SU-DHL-6 (cell line): Measurements from ENCODE around the gene H19.

ENCODE experiments used
- H2AFZ ChIP-seq: fragments of 200-600 bp; sonication (generic); 2 replicates; pipeline ENCODE4 v1.6.1; 2014; ENCODE audit warnings: low read depth, mild to moderate bottlenecking, moderate library complexity, mixed read lengths, antibody characterized with exemption, low read length; ENCODE audit not compliant: severe bottlenecking
- H3F3A ChIP-seq: fragments of 200-600 bp; shearing (Covaris generic); 2 replicates; pipeline ENCODE4 v1.6.0; 2016; ENCODE audit warnings: antibody characterized with exemption, mild to moderate bottlenecking; ENCODE audit not compliant: insufficient read depth
- H3K27ac ChIP-seq: fragments of 200-600 bp; sonication (generic); 2 replicates; pipeline ENCODE4 v1.5.1; 2016; ENCODE audit warnings: low read depth, mild to moderate bottlenecking, low read length, moderate library complexity, mixed read lengths
- H3K27me3 ChIP-seq: fragments of 200-600 bp; sonication (generic), shearing (Covaris generic); 2 replicates; pipeline ENCODE4 v1.6.0; 2014; ENCODE audit warnings: mild to moderate bottlenecking, low read length
- H3K36me3 ChIP-seq: fragments of 200-600 bp; sonication (generic); 2 replicates; pipeline ENCODE4 v1.6.1; 2014; ENCODE audit warnings: mild to moderate bottlenecking, low read length, mixed read lengths
- H3K4me2 ChIP-seq: fragments of 300-600, 200-600 bp; shearing (Covaris generic), sonication (generic); 2 replicates; pipeline ENCODE4 v1.6.0; 2014; ENCODE audit warnings: low read length, low read depth, mild to moderate bottlenecking; ENCODE audit not compliant: poor library complexity, severe bottlenecking
- H3K4me3 ChIP-seq: fragments of 200-600 bp; sonication (generic); 2 replicates; pipeline ENCODE4 v1.5.1; 2014; ENCODE audit warnings: antibody characterized with exemption, low read length, mild to moderate bottlenecking, mixed read lengths; ENCODE audit not compliant: insufficient read depth, poor library complexity, severe bottlenecking
- H3K79me2 ChIP-seq: fragments of 200-600 bp; sonication (generic); 2 replicates; pipeline ENCODE4 v1.6.1; 2014; ENCODE audit warnings: mild to moderate bottlenecking, low read length, moderate library complexity; ENCODE audit not compliant: insufficient read depth
- H3K9ac ChIP-seq: fragments of 200-600 bp; sonication (generic); 2 replicates; pipeline ENCODE4 v1.7.0; 2014; ENCODE audit warnings: mild to moderate bottlenecking, low read length
- H3K9me2 ChIP-seq: fragments of 200-600 bp; sonication (generic); replicated peaks from 2 replicates; pipeline ENCODE4 v1.6.1; 2014; ENCODE audit warnings: low read length; ENCODE audit not compliant: insufficient read depth
- H3K9me3 ChIP-seq: fragments of 200-600 bp; sonication (generic); 2 replicates; pipeline ENCODE4 v1.6.1; 2014; ENCODE audit warnings: low read length, mixed read lengths; ENCODE audit not compliant: insufficient read depth
- H4K20me1 ChIP-seq: fragments of 200-600 bp; sonication (generic); 2 replicates; pipeline ENCODE4 v1.6.1; 2014; ENCODE audit warnings: low read depth, mild to moderate bottlenecking, antibody characterized with exemption, low read length, moderate library complexity, mixed read lengths
- EZH2phosphoT487 ChIP-seq: fragments of 200-600 bp; sonication (generic), shearing (Covaris generic); conservative IDR thresholded peaks from 2 replicates; pipeline ENCODE4 v1.6.1; 2018; ENCODE audit warnings: mild to moderate bottlenecking, antibody characterized with exemption, low read length, moderate library complexity, mixed read lengths
- TF ChIP-seq, protein P1 (sequence below): fragments of 200-600 bp; sonication (generic); IDR thresholded peaks from one replicate; pipeline ENCODE4 v1.5.1; 2017; ENCODE audit warnings: antibody characterized with exemption, mild to moderate bottlenecking, low read length, moderate library complexity; ENCODE audit not compliant: insufficient read depth, poor library complexity, severe bottlenecking

H19 gene

DNA sequence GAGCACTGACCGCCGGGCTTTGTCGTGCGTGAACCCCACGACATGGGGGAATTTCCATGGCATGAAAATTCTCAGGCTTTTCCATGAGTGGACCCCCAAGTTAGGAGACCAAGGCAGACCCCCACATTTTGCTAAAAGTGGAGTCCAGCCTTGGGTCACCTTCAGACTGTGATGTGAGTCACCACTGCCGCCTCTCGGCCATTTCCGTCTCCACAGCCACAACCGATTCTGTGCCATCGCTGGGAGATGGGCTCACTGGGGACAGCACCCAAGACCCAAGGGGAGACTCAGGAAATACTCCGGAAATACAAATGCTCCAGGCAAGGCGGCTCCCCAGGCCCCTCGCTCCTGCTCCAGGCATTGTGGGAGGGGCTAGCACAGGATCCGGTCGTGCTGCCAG is 1.2 kb upstream of the H19 start:
- H3K4me2 ChIP-seq: no peak overlapping the region
- no peaks in the 10 kb centered on the region for H3K9me2 ChIP-seq
- no peaks in the 10 kb centered on the region for H3K27me3 ChIP-seq
- H4K20me1 ChIP-seq: no peaks in the 10 kb centered on the region
- no peak overlapping the region for H3K27ac ChIP-seq
- TF ChIP-seq, protein P1, sequence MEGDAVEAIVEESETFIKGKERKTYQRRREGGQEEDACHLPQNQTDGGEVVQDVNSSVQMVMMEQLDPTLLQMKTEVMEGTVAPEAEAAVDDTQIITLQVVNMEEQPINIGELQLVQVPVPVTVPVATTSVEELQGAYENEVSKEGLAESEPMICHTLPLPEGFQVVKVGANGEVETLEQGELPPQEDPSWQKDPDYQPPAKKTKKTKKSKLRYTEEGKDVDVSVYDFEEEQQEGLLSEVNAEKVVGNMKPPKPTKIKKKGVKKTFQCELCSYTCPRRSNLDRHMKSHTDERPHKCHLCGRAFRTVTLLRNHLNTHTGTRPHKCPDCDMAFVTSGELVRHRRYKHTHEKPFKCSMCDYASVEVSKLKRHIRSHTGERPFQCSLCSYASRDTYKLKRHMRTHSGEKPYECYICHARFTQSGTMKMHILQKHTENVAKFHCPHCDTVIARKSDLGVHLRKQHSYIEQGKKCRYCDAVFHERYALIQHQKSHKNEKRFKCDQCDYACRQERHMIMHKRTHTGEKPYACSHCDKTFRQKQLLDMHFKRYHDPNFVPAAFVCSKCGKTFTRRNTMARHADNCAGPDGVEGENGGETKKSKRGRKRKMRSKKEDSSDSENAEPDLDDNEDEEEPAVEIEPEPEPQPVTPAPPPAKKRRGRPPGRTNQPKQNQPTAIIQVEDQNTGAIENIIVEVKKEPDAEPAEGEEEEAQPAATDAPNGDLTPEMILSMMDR: no peak
- no peak for TF ChIP-seq EZH2phosphoT487
- H3K9me3 ChIP-seq: no peaks in the 10 kb centered on the region
- H3K4me3 ChIP-seq: no peak overlapping the region
- no peak overlapping the region for H2AFZ ChIP-seq
- H3F3A ChIP-seq: no peaks in the 10 kb centered on the region
- H3K9ac ChIP-seq: no peak overlapping the region
- no peaks in the 10 kb centered on the region for H3K79me2 ChIP-seq
- H3K36me3 ChIP-seq: no peaks in the 10 kb centered on the region

DNA sequence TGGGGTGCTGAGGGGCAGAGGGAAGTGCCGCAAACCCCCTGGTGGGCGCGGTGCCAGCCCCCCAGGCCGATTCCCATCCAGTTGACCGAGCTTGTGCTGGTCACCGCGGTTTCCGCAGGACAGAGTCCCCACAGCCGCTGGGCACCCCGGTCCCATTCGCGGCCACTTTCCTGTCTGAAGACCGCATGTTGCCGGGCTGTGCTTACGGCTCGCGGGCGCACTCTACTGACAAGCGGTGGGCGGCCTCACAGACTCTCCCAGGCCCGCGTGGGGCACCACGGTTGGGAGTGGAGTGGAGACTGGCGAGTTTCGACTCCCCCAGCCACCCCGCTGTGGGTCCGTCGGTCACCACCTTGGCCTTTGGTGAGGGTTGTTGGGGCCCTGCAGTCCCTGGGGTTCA is 648 bp upstream of the H19 start:
- Histone ChIP-seq H3K27ac (no peak overlapping the region), H3K79me2 (no peaks in the 10 kb centered on the region), H3K36me3 (no peaks in the 10 kb centered on the region), H3K4me3 (no peak overlapping the region), H3K9ac (no peak overlapping the region), H2AFZ (no peak overlapping the region), H4K20me1 (no peaks in the 10 kb centered on the region), H3K9me3 (no peaks in the 10 kb centered on the region), H3K4me2 (no peak overlapping the region), H3K27me3 (no peaks in the 10 kb centered on the region), H3K9me2 (no peaks in the 10 kb centered on the region), H3F3A (no peaks in the 10 kb centered on the region)
- TF ChIP-seq, protein P1: no peak
- TF ChIP-seq EZH2phosphoT487: no peak

DNA sequence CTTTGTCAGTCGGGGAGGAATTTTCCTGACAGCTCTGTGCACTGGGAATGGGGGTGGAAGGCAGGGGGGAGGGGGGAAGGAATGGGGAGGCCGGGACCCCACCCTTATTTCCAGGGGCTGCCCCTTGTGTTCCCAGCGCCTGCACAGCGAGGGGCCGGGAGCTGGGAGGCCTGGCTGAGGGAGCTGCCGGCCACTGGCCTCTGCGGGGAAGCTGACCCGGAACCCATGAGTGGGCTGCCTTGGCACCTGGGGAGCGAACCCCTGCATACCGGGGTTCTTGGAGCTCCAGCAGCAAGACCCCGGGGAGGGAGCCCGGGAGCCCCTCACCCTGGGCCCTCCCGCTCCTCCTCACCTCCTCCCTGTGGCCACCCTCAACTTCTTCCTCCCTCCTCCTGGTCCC is 3.5 kb downstream of the H19 start:
- no peaks in the 10 kb centered on the region for H3K9me2 ChIP-seq
- H3K27me3 ChIP-seq: no peaks in the 10 kb centered on the region
- TF ChIP-seq, protein P1: no peak
- no peak for TF ChIP-seq EZH2phosphoT487
- no peaks in the 10 kb centered on the region for H3F3A ChIP-seq
- no peaks in the 10 kb centered on the region for H3K79me2 ChIP-seq
- H3K9me3 ChIP-seq: no peaks in the 10 kb centered on the region
- H3K36me3 ChIP-seq: no peaks in the 10 kb centered on the region
- H3K4me3 ChIP-seq: no peak overlapping the region
- no peak overlapping the region for H2AFZ ChIP-seq
- no peak overlapping the region for H3K4me2 ChIP-seq
- no peak overlapping the region for H3K9ac ChIP-seq
- H3K27ac ChIP-seq: no peak overlapping the region
- H4K20me1 ChIP-seq: no peaks in the 10 kb centered on the region

DNA sequence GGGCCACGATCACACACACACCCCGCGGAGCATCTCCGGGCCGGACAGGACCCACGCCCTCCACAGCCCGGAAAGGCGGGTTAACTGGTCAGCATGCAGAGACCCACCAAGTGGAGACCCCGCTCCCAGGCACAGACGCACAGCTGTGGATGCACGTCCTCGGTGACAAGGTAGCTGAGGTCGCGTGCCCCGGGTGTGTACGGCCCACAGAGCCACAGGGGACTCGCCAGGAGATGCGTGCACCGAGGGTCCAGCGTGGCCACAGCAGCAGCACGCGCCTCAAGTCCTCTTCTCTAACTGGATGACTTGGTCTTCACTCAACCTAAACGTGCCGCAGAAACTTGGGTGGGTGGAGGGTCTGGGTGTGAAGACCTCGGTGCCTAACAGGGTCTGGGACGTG is 5.5 kb downstream of the H19 start:
- H3K4me3 ChIP-seq: no peak overlapping the region
- H2AFZ ChIP-seq: no peak overlapping the region
- no peak overlapping the region for H3K9ac ChIP-seq
- H3K4me2 ChIP-seq: no peak overlapping the region
- H3K9me3 ChIP-seq: no peaks in the 10 kb centered on the region
- H3K27ac ChIP-seq: no peak overlapping the region
- H3K36me3 ChIP-seq: no peaks in the 10 kb centered on the region
- H3F3A ChIP-seq: no peaks in the 10 kb centered on the region
- H4K20me1 ChIP-seq: no peaks in the 10 kb centered on the region
- no peaks in the 10 kb centered on the region for H3K9me2 ChIP-seq
- TF ChIP-seq, protein P1: no peak
- TF ChIP-seq EZH2phosphoT487: no peak
- no peaks in the 10 kb centered on the region for H3K27me3 ChIP-seq
- no peaks in the 10 kb centered on the region for H3K79me2 ChIP-seq
